DOHH2 (cell line): ENCODE results near the gene P3H2.

ENCODE experiments used
- H3F3A ChIP-seq: fragments of 200-600 bp; sonication (generic), shearing (Covaris generic); 2 replicates; pipeline ENCODE4 v1.6.0; 2016; ENCODE audit warnings: antibody characterized with exemption, mild to moderate bottlenecking; ENCODE audit not compliant: control insufficient read depth, insufficient read depth
- H3K27ac ChIP-seq: fragments of 200-600 bp; sonication (generic); 2 replicates; pipeline ENCODE4 v1.5.1; 2014; ENCODE audit warnings: low read depth, mild to moderate bottlenecking, low read length, moderate library complexity
- H3K27me3 ChIP-seq: fragments of 200-600 bp; sonication (generic); 2 replicates; pipeline ENCODE4 v1.6.1; 2014; ENCODE audit warnings: mild to moderate bottlenecking, low read length, mixed read lengths; ENCODE audit not compliant: control insufficient read depth
- H3K36me3 ChIP-seq: fragments of 200-600 bp; sonication (generic); 2 replicates; pipeline ENCODE4 v1.6.1; 2014; ENCODE audit warnings: mild to moderate bottlenecking, low read length, moderate library complexity, mixed read lengths; ENCODE audit not compliant: control insufficient read depth
- H3K4me1 ChIP-seq: fragments of 200-600 bp; sonication (generic); 2 replicates; pipeline ENCODE4 v1.6.1; 2014; ENCODE audit warnings: mild to moderate bottlenecking, low read length, mixed read lengths; ENCODE audit not compliant: control insufficient read depth
- H3K4me2 ChIP-seq: fragments of 200-600 bp; sonication (generic); 2 replicates; pipeline ENCODE4 v1.6.0; 2014; ENCODE audit warnings: mild to moderate bottlenecking, low read length, moderate library complexity
- H3K4me3 ChIP-seq: fragments of 200-600 bp; sonication (generic); 2 replicates; pipeline ENCODE4 v1.5.1; 2014; ENCODE audit warnings: mild to moderate bottlenecking, low read length, mixed read lengths
- H3K79me2 ChIP-seq: fragments of 200-600 bp; sonication (generic); 2 replicates; pipeline ENCODE4 v1.6.1; 2014; ENCODE audit warnings: mild to moderate bottlenecking, low read length, mixed read lengths; ENCODE audit not compliant: control insufficient read depth
- H3K9me2 ChIP-seq: fragments of 200-600 bp; sonication (generic); replicated peaks from 2 replicates; pipeline ENCODE4 v1.6.1; 2014; ENCODE audit warnings: mild to moderate bottlenecking, low read length, mixed read lengths; ENCODE audit not compliant: control insufficient read depth
- H3K9me3 ChIP-seq: fragments of 200-600 bp; sonication (generic); 2 replicates; pipeline ENCODE4 v1.6.1; 2014; ENCODE audit warnings: antibody characterized with exemption, low read length, mixed read lengths; ENCODE audit not compliant: control insufficient read depth, insufficient read depth
- H4K20me1 ChIP-seq: fragments of 200-600 bp; sonication (generic); 2 replicates; pipeline ENCODE4 v1.6.0; 2014; ENCODE audit warnings: low read depth, mild to moderate bottlenecking, antibody characterized with exemption, low read length, moderate library complexity; ENCODE audit not compliant: control insufficient read depth, insufficient read depth
- CTCF ChIP-seq: fragments of 200-600 bp; sonication (generic); IDR thresholded peaks from one replicate; pipeline ENCODE4 v1.5.1; 2014; ENCODE audit warnings: antibody characterized with exemption, mild to moderate bottlenecking, low read depth, low read length; ENCODE audit not compliant: poor library complexity, severe bottlenecking
- EZH2phosphoT487 ChIP-seq: fragments of 200-600 bp; sonication (generic); IDR thresholded peaks from 2 replicates; pipeline ENCODE4 v1.6.1; 2017; ENCODE audit warnings: borderline replicate concordance, mild to moderate bottlenecking, antibody characterized with exemption, low read length, moderate library complexity, mixed read lengths

P3H2 gene

GRCh38 chr3:189966843-189967242 lies 153.9 kb downstream of the P3H2 start:
- TF ChIP-seq EZH2phosphoT487: no peak
- no peak for TF ChIP-seq CTCF
- Histone ChIP-seq H3K79me2 (no peaks in the 10 kb centered on the region), H4K20me1 (no peaks in the 10 kb centered on the region), H3F3A (no peaks in the 10 kb centered on the region), H3K9me2 (no peaks in the 10 kb centered on the region), H3K4me1 (no peaks in the 10 kb centered on the region), H3K4me2 (no peak overlapping the region), H3K36me3 (no peaks in the 10 kb centered on the region), H3K4me3 (no peak overlapping the region), H3K9me3 (no peaks in the 10 kb centered on the region), H3K27ac (no peak overlapping the region), H3K27me3 (no peaks in the 10 kb centered on the region)

- Histone ChIP-seq H3K4me3 (no peak overlapping the region), H3K36me3 (no peaks in the 10 kb centered on the region), H3K27me3 (no peaks in the 10 kb centered on the region), H3K4me1 (no peaks in the 10 kb centered on the region), H3K27ac (no peak overlapping the region), H3K4me2 (no peak overlapping the region), H4K20me1 (no peaks in the 10 kb centered on the region), H3K9me2 (no peaks in the 10 kb centered on the region), H3K79me2 (no peaks in the 10 kb centered on the region), H3K9me3 (no peaks in the 10 kb centered on the region), H3F3A (no peaks in the 10 kb centered on the region)
- TF ChIP-seq EZH2phosphoT487: no peak
- TF ChIP-seq CTCF: no peak
Measured at GRCh38 chr3:189964623-189965332, 155.9 kb downstream of the P3H2 start.

DNA sequence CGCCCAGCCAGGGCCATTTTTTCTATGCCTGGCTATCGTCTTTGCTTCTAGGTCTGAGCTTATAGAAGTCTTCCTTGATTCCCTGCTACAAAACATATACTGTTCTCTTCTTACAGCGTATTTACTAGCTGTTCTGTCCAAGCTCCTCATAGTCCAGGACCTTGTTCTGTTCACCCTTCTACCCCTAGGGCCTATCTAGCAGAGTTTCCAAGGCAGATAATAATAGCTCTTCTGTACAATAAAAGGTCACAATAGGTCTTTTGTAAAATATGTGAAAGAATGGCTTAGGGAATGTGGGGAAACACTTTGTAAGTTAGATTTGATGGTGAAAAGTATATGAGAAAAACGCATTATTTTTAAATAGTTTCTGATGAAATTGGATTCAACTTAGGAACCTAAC lies 158.2 kb downstream of the P3H2 start:
- Histone ChIP-seq H3K4me1 (no peaks in the 10 kb centered on the region), H3K79me2 (no peaks in the 10 kb centered on the region), H3K9me3 (no peaks in the 10 kb centered on the region), H3K4me3 (no peak overlapping the region), H3K4me2 (no peak overlapping the region), H3K27me3 (no peaks in the 10 kb centered on the region), H3F3A (no peaks in the 10 kb centered on the region), H3K27ac (no peak overlapping the region), H4K20me1 (no peaks in the 10 kb centered on the region; the same call in 1 of the 2 replicates), H3K36me3 (no peaks in the 10 kb centered on the region), H3K9me2 (no peaks in the 10 kb centered on the region)
- no peak for TF ChIP-seq CTCF
- no peak for TF ChIP-seq EZH2phosphoT487
